BE2C (cell line): ENCODE measurements around the gene ITGAV.

ENCODE experiments used
- DNase-seq: peaks from one replicate; pipeline ENCODE4 v3.0.0-alpha.2; 2020
- H3K27me3 ChIP-seq: fragments of 250-450 bp; sonication (Bioruptor Pico); 2 replicates; pipeline ENCODE4 v1.5.1; 2020; ENCODE audit warnings: mild to moderate bottlenecking
- H3K36me3 ChIP-seq: fragments of 250-450 bp; sonication (Bioruptor Pico); 2 replicates; pipeline ENCODE4 v1.5.1; 2020; ENCODE audit warnings: mild to moderate bottlenecking
- H3K4me1 ChIP-seq: fragments of 250-450 bp; sonication (Bioruptor Pico); 2 replicates; pipeline ENCODE4 v1.5.1; 2020
- H3K4me3 ChIP-seq: 2 replicates; pipeline ENCODE4 v1.5.1; 2011; ENCODE audit warnings: low read depth, low read length
- H3K9me3 ChIP-seq: fragments of 250-450 bp; sonication (Bioruptor Pico); 2 replicates; pipeline ENCODE4 v1.5.1; 2020
- CTCF ChIP-seq: IDR thresholded peaks from 2 replicates; pipeline ENCODE4 v1.5.1; 2012; ENCODE audit warnings: mild to moderate bottlenecking, low read depth, low read length

Gene ITGAV

GRCh38 chr2:186603286-186603685 lies 13.4 kb downstream of the ITGAV start:
- no peak for DNase-seq
- Histone ChIP-seq H3K27me3 (no peaks in the 10 kb centered on the region), H3K4me1 (no peaks in the 10 kb centered on the region), H3K9me3 (no peaks in the 10 kb centered on the region), H3K4me3 (no peak overlapping the region), H3K36me3 (no peaks in the 10 kb centered on the region)
- no peak for TF ChIP-seq CTCF

GRCh38 chr2:186605041-186605440 lies 15.2 kb downstream of the ITGAV start:
- TF ChIP-seq CTCF = no peak
- no peaks in the 10 kb centered on the region for H3K9me3 ChIP-seq
- H3K4me3 ChIP-seq = no peak overlapping the region
- no peaks in the 10 kb centered on the region for H3K36me3 ChIP-seq
- no peaks in the 10 kb centered on the region; the same call in 1 of the 2 replicates for H3K4me1 ChIP-seq
- no peaks in the 10 kb centered on the region for H3K27me3 ChIP-seq
- no peak for DNase-seq

- TF ChIP-seq CTCF = no peak
- DNase-seq = no peak
- H3K4me1 ChIP-seq = no peaks in the 10 kb centered on the region; the same call in 1 of the 2 replicates
- no peak overlapping the region for H3K4me3 ChIP-seq
- no peaks in the 10 kb centered on the region for H3K27me3 ChIP-seq
- H3K36me3 ChIP-seq = no peaks in the 10 kb centered on the region
- no peaks in the 10 kb centered on the region for H3K9me3 ChIP-seq
Measured at GRCh38 chr2:186607660-186608324, 17.9 kb downstream of the ITGAV start.

- no peak for TF ChIP-seq CTCF
- Histone ChIP-seq H3K4me1 (no peaks in the 10 kb centered on the region; the same call in 1 of the 2 replicates), H3K4me3 (no peak overlapping the region)
Measured at GRCh38 chr2:186610785-186611184, 20.9 kb downstream of the ITGAV start.

GRCh38 chr2:186611526-186611925 lies 21.7 kb downstream of the ITGAV start:
- H3K9me3 ChIP-seq = no peaks in the 10 kb centered on the region
- H3K27me3 ChIP-seq = no peaks in the 10 kb centered on the region
- H3K4me3 ChIP-seq = no peak overlapping the region
- H3K4me1 ChIP-seq = no peaks in the 10 kb centered on the region; the same call in 1 of the 2 replicates
- no peak for DNase-seq
- H3K36me3 ChIP-seq = no peaks in the 10 kb centered on the region
- TF ChIP-seq CTCF = no peak

More at GRCh38 chr2:186610785-186611184, 20.9 kb downstream of the ITGAV start:
- no peaks in the 10 kb centered on the region for H3K9me3 ChIP-seq
- H3K36me3 ChIP-seq = no peaks in the 10 kb centered on the region
- DNase-seq = no peak
- no peaks in the 10 kb centered on the region for H3K27me3 ChIP-seq

- no peaks in the 10 kb centered on the region for H3K36me3 ChIP-seq
- H3K9me3 ChIP-seq = no peaks in the 10 kb centered on the region
- DNase-seq = no peak
- H3K4me3 ChIP-seq = no peak overlapping the region
- TF ChIP-seq CTCF = no peak
- no peaks in the 10 kb centered on the region for H3K27me3 ChIP-seq
- no peaks in the 10 kb centered on the region; the same call in 1 of the 2 replicates for H3K4me1 ChIP-seq
Measured at GRCh38 chr2:186612026-186612425, 22.2 kb downstream of the ITGAV start.
